ENCODE results near the gene APBB1.

Gene APBB1

GRCh38 chr11:6417907-6418556 is 862 bp downstream of the APBB1 start:
- in situ Hi-C loops (cut with MboI; ENCODE audit: low sequenced_read_pairs) = no loop called here

GRCh38 chr11:6415797-6416196 is 3.1 kb downstream of the APBB1 start:
- in situ Hi-C loops (cut with MboI; ENCODE audit: low sequenced_read_pairs) = no loop called here

GRCh38 chr11:6414874-6415328 is 4.0 kb downstream of the APBB1 start:
- in situ Hi-C loops (cut with MboI; ENCODE audit: low sequenced_read_pairs) = no loop called here

GRCh38 chr11:6413791-6414201 is 5.1 kb downstream of the APBB1 start:
- in situ Hi-C loops (cut with MboI; ENCODE audit: low sequenced_read_pairs) = no loop called here

- in situ Hi-C loops (cut with MboI; ENCODE audit: low sequenced_read_pairs) = no loop called here
Observed at GRCh38 chr11:6411594-6412031, 7.3 kb downstream of the APBB1 start.

GRCh38 chr11:6410695-6411430 is 8.0 kb downstream of the APBB1 start:
- in situ Hi-C loops (cut with MboI; ENCODE audit: low sequenced_read_pairs) = no loop called here

GRCh38 chr11:6406370-6406769 is 12.5 kb downstream of the APBB1 start:
- in situ Hi-C loops (cut with MboI; ENCODE audit: low sequenced_read_pairs) = no loop called here

- in situ Hi-C loops (cut with MboI; ENCODE audit: low sequenced_read_pairs) = no loop called here
Observed at GRCh38 chr11:6405846-6406245, 13.0 kb downstream of the APBB1 start.

GRCh38 chr11:6405052-6405667 is 13.7 kb downstream of the APBB1 start:
- in situ Hi-C loops (cut with MboI; ENCODE audit: low sequenced_read_pairs) = no loop called here

- in situ Hi-C loops (cut with MboI; ENCODE audit: low sequenced_read_pairs) = no loop called here
Observed at GRCh38 chr11:6404342-6405051, 14.4 kb downstream of the APBB1 start.

GRCh38 chr11:6403539-6403938 is 15.4 kb downstream of the APBB1 start:
- in situ Hi-C loops (cut with MboI; ENCODE audit: low sequenced_read_pairs) = no loop called here

- in situ Hi-C loops (cut with MboI; ENCODE audit: low sequenced_read_pairs) = no loop called here
Observed at GRCh38 chr11:6402561-6402981, 16.3 kb downstream of the APBB1 start.

GRCh38 chr11:6402061-6402470 is 16.8 kb downstream of the APBB1 start:
- in situ Hi-C loops (cut with MboI; ENCODE audit: low sequenced_read_pairs) = no loop called here

- in situ Hi-C loops (cut with MboI; ENCODE audit: low sequenced_read_pairs) = no loop called here
Observed at GRCh38 chr11:6401464-6401863, 17.4 kb downstream of the APBB1 start.

GRCh38 chr11:6400431-6401345 is 18.2 kb downstream of the APBB1 start:
- in situ Hi-C loops (cut with MboI; ENCODE audit: low sequenced_read_pairs) = no loop called here

GRCh38 chr11:6397636-6398035 is 21.3 kb downstream of the APBB1 start:
- in situ Hi-C loops (cut with MboI; ENCODE audit: low sequenced_read_pairs) = no loop called here

- in situ Hi-C loops (cut with MboI; ENCODE audit: low sequenced_read_pairs) = no loop called here
Observed at GRCh38 chr11:6397156-6397555, 21.7 kb downstream of the APBB1 start.

GRCh38 chr11:6395470-6396060 is 23.3 kb downstream of the APBB1 start:
- in situ Hi-C loops (cut with MboI; ENCODE audit: low sequenced_read_pairs) = no loop called here

GRCh38 chr11:6393989-6394670 is 24.8 kb downstream of the APBB1 start:
- in situ Hi-C loops (cut with MboI; ENCODE audit: low sequenced_read_pairs) = no loop called here

All from HL-60/S4 (cell line).